Measurements from ENCODE around the gene ZBTB32. TPM values are rescaled to one million over a fixed set of nuclear protein-coding genes. Genes with fewer than 3 reads are reported as not detected.

Gene ZBTB32
- total RNA-seq, 1 experiment from 2014 or later, result 0.13 TPM

DNA sequence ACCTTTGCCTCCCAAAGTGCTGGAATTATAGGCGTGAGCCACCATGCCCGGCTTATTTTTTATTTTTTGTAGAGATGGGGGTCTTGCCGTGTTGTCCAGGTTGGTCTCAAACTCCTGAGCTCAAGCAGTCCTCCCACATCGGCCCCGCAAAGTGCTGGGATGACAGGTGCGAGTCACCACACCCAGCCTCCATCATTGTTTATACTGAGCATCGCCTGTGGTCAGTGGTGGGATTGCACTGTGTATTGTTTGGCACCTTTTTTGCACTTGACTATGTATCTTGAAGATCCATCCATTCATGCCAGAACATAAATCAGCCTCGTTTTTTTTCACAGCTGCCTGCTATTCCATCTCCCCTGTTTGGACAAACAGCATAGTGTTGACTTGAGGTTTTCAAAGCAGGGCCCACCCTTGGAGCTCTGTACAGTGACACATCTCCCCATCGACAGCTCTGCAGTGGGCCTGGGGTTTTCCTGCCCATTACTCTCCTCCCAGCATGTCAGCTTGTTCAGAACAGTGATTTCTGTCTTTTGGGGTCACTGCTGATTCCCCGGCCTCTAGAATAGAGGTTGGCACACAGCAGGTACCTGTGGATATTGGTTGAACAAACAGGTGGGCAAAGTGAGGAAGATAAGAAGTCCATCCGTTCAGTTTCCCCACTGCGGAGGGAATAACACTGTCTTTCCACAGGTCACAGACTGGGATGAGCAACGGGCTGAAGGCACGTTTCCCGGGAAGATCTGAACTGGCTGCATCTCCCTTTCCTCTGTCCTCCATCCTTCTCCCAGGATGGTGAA lies 46.3 kb upstream of the ZBTB32 start:
- no peaks in the 10 kb centered on the region for H4K20me1 ChIP-seq (ENCODE audit: control insufficient read depth, insufficient read depth, insufficient read length)
- no peak for DNase-seq
- no peak overlapping the region for H3T11ph ChIP-seq (ENCODE audit: low read length)
- no peaks in the 10 kb centered on the region for H3K79me1 ChIP-seq (ENCODE audit: insufficient read depth, low read depth, low read length, poor library complexity, severe bottlenecking)
- no peak overlapping the region for H4K8ac ChIP-seq (replicated peaks; ENCODE audit: insufficient read length, low read depth, low read length)
- no peaks in the 10 kb centered on the region for H3K27me3 ChIP-seq (ENCODE audit: insufficient read depth, low read length)
- H2BK15ac ChIP-seq (ENCODE audit: low read depth, low read length), result no peak overlapping the region
- H2BK12ac ChIP-seq (ENCODE audit: insufficient read length, low read depth, low read length), result no peak overlapping the region
- H2AFZ ChIP-seq (ENCODE audit: low read length), result no peak overlapping the region
- H3K56ac ChIP-seq (ENCODE audit: insufficient read length, low read depth, low read length), result no peak overlapping the region
- no peak overlapping the region for H3K14ac ChIP-seq (ENCODE audit: insufficient read depth, low read length)
- no peak overlapping the region for H2BK20ac ChIP-seq (ENCODE audit: low read depth, low read length, poor library complexity, severe bottlenecking)
- H2BK120ac ChIP-seq (ENCODE audit: low read depth, low read length, poor library complexity, severe bottlenecking), result no peak overlapping the region
- H3K4ac ChIP-seq (ENCODE audit: low read depth, low read length), result no peak overlapping the region
- no peaks in the 10 kb centered on the region for H3K4me1 Mint-ChIP-seq
- H3K23ac ChIP-seq (ENCODE audit: insufficient read length, low read depth, low read length), result no peak overlapping the region
- H4K91ac ChIP-seq (ENCODE audit: insufficient read length, low read depth, low read length), result no peak overlapping the region
- peak; percentile 37; the same call in 2 of the 3 replicates for TF ChIP-seq CTCF (conservative IDR thresholded peaks at IDR 0.05)
- H3K9me3 Mint-ChIP-seq, result no peaks in the 10 kb centered on the region
- H4K5ac ChIP-seq (ENCODE audit: insufficient read length, low read depth, low read length), result no peak overlapping the region
- H3K36me3 Mint-ChIP-seq (ENCODE audit: insufficient read depth in 1 of 3, low read depth in 3 of 3), result peaks cover 63 to 91% (median 87%) of the 10 kb centered on the region in 3 experiments
- H2AK5ac ChIP-seq (ENCODE audit: insufficient read length, low read length), result no peak overlapping the region
- H3K23me2 ChIP-seq (ENCODE audit: insufficient read length, low read depth, low read length, poor library complexity, severe bottlenecking), result no peaks in the 10 kb centered on the region
- H3K9ac ChIP-seq (ENCODE audit: extremely low read depth, insufficient read length, low read length), result no peak overlapping the region
- no peaks in the 10 kb centered on the region for H3K27me3 Mint-ChIP-seq (ENCODE audit: low read depth)
- H2BK5ac ChIP-seq (ENCODE audit: insufficient read length, low read length), result no peak overlapping the region
- H3K79me2 ChIP-seq (ENCODE audit: insufficient read depth, low read length), result no peaks in the 10 kb centered on the region
- H3K4me2 ChIP-seq (ENCODE audit: insufficient read depth, insufficient read length, low read length), result no peak overlapping the region
- H3K4me3 Mint-ChIP-seq, result no peak overlapping the region
- no peak overlapping the region for H3K27ac Mint-ChIP-seq
- H3K4me1 ChIP-seq (ENCODE audit: insufficient read depth, low read length), result no peaks in the 10 kb centered on the region
- no peak overlapping the region for H3K27ac ChIP-seq (ENCODE audit: insufficient read length, low read depth, low read length)
- no CpG with 5 or more reads among the region's 15 CpGs for WGBS (ENCODE audit: extremely low coverage, insufficient read length, low lambda C conversion rate)
- no peaks in the 10 kb centered on the region for H3K9me3 ChIP-seq (ENCODE audit: control insufficient read depth, low read depth, low read length)
- H3K18ac ChIP-seq (ENCODE audit: insufficient read length, low read depth, low read length), result no peak overlapping the region

All from H9 (cell line).